Stimulated activated CD8-positive, alpha-beta memory T cell treated with anti-CD3 and anti-CD28 coated beads, Interleukin-12 subunit alpha, Interleukin-12 subunit beta, amount 100 ng/mL, for 4 hours (primary cell): ENCODE measurements around the gene ATP8B1.

Experiments
- DNase-seq: peaks from one replicate; pipeline ENCODE4 v3.0.0-alpha.2; 2020; ENCODE audit warnings: low read depth

The ATP8B1 gene

DNA sequence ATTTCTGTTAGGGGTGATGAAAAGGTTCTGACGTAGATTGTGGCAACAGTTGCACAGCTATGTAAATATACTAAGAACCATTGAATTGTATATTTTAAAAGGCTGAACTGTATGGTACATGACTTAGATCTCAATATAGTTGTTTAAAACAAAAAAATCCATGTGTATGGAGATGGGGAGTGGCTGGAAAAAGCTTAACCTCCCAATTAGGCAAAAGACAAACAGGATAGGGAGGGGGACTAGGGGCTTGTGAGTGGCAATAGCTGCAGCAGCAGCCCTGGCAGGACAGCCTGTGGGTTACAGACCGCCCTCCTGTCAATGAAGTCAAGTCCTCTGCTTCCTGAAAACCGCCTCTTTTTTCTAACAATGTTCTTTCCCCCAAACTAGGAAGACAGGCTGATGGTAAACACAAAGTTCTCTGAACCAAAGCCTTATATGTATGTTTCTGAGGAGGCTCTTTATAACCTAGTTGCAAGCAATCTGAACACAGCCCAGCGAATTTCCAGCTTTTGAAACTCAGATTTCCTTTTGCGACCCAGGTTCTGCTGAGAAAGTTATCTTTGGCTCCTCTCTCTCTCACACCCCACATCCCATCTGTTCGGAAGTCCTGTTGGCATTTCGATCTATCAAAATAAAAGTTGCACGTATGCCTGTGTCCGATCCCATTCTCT, 10.3 kb downstream of the ATP8B1 start:
- no peak for DNase-seq

- DNase-seq, result no peak
These were observed 11.2 kb downstream of the ATP8B1 start for GRCh38 chr18:57791911-57792310.

- no peak for DNase-seq
These were observed 11.9 kb downstream of the ATP8B1 start for GRCh38 chr18:57791192-57791591.

DNA sequence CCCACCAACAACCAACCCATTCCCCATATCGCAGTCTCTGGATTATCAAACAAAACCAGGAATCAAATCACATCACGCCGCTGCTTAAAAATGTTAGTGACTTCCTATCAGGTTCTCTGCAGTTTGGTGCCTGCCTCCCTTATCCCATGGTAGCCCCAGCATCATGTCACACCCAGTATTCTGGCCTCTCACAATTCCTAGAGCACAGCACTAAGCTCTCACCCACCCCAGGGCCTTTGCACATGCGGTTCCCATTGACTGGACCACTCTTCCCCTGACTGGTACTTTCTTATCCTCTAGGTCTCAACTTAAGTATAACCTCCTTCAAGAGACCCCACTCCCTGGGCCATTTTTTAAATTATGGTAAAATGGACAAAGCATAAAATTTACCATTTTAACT, 12.8 kb downstream of the ATP8B1 start:
- DNase-seq, result no peak

- no peak for DNase-seq
These were observed 13.4 kb downstream of the ATP8B1 start for GRCh38 chr18:57789759-57790158.

DNA sequence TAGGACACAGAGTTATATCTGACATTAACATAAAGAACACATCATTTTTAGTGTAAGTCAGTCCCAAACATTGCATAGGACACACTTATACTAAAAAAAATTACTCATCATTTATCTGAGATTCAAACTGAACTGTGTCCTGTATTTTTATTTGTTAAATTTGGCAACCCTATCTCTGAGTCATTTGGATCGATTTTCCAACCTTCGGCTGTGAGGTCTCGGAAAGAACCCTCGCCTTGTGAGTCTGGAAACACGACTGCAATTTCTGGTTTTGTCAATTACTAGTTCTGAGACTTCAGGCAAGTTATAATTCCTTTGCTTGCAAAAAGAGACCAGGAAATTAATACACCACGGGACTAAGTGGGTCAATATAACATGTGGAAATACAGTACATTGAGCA, 14.0 kb downstream of the ATP8B1 start:
- DNase-seq, result no peak

DNA sequence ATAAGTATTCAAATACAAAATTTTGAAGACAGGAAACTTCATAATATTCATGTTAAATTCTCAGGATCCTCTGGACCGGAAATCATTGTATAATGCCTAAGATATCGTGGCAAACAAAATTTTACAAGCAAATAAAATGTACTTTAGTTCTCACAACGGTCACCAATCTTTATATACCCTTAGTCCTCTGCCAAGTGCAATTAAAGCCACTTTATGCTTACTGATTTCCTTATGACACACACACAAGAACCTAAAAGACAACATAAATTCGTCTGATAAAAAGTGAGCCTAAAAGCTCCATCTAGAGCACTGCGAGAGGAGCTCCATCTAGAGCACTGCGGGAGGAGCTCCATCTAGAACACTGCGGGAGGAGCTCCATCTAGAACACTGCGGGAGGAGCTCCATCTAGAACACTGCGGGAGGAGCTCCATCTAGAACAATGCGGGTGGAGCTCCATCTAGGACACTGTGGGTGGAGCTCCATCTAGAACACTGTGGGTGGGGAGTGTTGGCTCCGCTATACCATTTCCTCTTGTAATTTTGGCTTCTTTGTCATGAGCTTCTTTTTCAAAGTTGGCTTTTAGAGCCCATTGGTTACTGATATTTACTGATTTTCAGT, 15.9 kb downstream of the ATP8B1 start:
- no peak for DNase-seq

GRCh38 chr18:57785751-57786437, 17.2 kb downstream of the ATP8B1 start:
- DNase-seq, result no peak

GRCh38 chr18:57784801-57785114, 18.4 kb downstream of the ATP8B1 start:
- no peak for DNase-seq

GRCh38 chr18:57784034-57784800, 18.9 kb downstream of the ATP8B1 start:
- no peak for DNase-seq

DNA sequence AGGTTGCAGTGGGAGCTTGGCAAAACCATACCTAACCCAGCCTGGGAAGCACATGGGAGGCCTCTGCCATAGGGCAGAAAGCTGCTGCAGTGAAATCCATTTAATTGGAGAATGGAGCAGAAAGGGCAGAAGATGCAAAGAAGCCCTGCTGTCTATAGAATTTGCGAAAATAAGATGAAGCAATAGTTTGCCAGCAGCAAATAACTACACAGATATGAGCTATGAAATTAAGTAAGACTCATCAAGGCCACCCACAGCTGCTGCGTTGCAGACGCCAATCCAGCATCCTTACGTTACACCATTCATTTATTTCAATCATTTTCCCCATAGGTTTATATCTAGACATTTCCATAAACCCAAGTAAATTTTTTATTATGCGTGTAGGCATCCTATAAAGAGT, 21.1 kb downstream of the ATP8B1 start:
- DNase-seq, result no peak

DNA sequence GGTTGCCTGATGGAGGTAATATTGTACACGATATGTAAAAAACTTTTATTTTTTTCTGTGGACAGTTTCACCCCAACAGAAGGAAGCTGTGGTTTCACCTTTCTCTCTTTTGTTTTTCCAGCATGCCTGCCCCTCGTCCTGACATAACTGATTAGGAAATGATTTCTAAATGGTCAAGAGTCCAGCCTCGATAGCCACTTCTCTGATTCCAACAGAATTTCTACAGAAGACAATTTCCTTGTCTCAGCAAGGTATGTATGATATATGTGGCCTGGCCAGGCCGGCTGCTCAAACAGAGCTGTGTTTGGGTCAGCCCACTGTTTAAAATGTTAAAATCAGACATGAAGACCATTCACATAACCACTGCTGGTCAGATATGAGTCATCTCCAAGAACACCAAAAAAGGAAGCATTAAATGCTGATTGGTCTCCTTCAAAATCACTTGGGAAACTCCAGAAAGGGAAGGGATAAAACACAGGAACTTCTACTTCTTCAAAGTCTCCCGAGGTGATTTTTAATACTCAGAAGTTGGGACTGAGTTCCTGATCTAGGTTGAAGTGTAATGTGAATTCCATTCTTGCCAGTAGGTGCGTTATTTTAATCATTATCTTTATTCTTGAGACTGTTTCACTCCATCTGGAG, 22.3 kb downstream of the ATP8B1 start:
- no peak for DNase-seq

DNA sequence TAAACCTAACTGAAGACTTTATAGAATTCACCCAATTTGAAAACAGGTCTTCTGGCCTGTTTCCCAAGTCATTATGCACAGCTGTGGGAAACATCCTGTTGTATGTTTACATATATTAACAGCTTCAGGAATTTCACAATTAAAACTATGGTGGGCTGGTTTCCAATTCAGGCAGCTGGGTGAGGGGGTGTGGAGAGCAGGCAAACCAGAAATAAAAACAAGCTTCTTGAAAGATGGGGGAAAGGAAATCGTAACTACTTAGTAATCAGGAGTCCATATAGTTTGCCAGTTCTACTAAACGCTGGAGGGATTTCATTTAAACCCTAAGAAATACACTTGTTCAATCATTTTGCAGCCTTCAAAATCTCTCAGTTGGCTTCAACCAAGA, 22.8 kb downstream of the ATP8B1 start:
- no peak for DNase-seq

DNA sequence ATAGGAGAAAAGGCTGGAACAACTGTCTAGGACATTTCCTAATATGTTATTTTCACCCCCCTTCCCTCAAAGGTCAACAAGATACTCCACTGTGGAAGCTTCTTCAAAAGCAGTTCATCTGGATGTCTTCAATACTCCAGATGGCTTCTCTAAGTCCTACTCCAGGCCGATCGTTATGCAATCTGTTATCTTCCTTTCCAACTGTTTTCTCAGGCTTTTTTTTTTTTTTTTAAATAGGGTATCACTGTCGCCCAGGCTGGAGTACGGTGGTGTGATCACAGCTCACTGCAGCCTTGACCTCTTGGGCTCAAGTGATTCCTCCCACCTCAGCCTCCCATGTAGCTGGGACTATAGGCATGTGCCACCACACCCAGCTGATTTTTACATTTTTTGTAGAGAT, 26.3 kb downstream of the ATP8B1 start:
- no peak for DNase-seq

- DNase-seq, result no peak
These were observed 26.8 kb downstream of the ATP8B1 start for GRCh38 chr18:57776354-57776753.

DNA sequence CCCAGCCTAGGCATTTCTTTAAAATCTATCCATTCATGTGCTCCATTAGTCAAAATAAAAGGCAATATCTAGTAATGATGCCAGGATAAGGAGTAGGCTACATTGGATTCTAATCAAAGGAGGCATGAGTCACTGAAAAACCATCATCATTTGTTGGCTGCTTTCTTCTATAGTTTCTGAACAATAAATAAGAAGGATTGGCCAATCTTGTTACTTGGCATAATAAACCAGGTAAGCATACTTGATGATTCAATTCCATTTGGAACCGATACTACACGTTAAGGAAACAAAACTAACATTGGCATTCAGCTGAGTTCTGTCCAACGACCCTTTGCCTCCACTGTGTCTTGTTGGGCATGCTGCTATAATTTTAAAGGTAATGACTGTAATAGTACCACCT, 27.2 kb downstream of the ATP8B1 start:
- no peak for DNase-seq

DNA sequence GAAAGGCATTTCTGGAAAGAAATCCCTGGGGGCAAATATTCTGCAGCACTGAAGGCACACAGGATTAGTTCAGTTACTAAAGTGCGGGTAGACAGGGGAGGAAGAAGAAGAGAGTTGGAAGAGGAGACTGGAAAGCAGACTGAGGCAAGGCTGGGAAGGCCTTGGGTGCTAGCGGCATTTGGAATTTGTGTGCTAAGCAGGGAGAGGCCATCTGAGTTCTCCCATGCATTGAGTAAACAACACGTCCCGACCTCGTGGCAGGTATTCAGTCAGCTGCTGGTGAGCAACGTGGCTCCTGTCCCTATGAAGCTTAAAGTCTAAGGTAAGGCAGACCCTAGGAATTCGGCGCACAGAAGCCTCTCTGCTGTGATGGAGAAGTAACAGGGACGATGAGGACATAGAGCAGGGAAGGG, 30.7 kb downstream of the ATP8B1 start:
- no peak for DNase-seq

- no peak for DNase-seq
These were observed 31.5 kb downstream of the ATP8B1 start for GRCh38 chr18:57771626-57772025.

DNA sequence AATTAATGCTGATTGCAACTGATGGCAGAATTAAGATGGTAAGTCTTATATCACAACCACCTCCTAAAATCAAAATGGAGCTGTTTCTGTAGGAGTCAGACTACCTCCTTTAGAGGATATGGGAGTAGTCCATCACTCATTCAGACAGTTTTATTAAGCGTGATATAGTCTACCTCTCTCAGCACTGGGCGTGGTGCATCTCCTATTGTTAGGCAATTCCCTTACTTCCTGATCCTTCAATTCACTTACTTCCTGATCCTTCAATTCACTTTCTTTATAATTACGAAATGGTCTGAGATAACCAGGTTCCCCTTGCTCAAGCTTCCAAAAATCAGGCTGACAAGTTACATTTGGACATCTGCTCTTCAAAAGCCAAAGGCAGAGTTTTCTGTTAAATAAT, 31.9 kb downstream of the ATP8B1 start:
- no peak for DNase-seq

GRCh38 chr18:57768537-57769326, 34.4 kb downstream of the ATP8B1 start:
- DNase-seq, result no peak

DNA sequence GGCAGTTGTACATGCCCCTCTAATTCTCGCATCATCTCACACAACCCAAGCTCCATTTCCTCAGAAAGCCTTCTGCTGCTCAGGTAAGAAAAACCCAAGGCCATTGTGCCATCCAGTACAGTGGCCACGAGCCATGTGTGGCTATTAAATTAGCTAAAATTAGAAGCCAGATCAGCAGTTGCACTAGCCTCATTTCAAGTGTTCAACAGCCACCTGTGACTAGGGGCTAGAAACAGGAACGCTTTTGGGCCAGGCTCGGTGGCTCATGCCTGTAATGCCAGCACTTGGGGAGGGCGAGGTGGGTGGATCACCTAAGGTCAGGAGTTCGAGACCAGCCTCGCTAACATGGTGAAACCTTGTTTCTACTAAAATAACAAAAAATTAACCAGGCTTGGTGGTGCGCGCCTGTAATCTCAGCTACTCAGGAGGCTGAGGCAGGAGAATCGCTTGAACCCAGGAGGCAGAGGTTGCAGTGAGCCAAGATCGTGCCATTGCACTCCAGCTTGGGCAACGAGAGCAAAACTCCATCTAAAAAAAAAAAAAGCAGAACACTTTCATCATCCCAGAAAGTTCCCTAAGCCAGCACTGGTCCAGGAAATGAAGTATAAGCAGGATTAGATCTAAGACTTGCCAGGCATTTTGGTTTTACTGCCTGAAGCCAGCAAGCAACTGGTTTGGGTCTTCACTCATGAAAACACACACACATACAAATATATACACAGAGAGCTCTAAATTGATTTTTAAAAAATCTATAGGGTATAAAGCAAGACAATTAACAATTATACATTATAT, 35.7 kb downstream of the ATP8B1 start:
- no peak for DNase-seq
